GF-D8 (cell line): ENCODE results near the gene TFF1.

Source experiments
- DNase-seq: peaks from one replicate; lab custom pipeline; 2025; lab: John Stamatoyannopoulos, UW

TFF1 gene

DNA sequence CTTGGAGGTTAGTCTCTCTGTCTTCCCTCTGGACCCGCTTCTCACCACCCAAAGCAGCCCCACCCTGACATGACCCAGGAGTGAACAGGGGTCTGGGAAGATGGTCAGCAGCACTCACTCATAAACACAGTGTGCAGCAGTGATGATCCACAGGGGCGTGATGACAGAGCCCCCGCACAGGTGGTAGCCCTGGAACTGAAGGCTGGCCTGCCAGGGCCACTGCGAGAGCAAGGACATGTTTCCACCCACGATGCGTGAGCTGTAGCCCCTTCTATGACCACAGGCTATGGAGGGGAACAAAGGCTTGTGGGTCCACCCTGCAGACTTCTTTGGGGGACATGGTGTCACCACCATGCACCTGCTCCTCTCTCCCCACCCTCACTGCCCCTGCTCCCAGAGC is 16.6 kb upstream of the TFF1 start:
- DNase-seq: no peak

GRCh38 chr21:42381347-42381984 is 15.1 kb upstream of the TFF1 start:
- DNase-seq: peak; percentile 52

- no peak for DNase-seq
Observed at GRCh38 chr21:42379426-42380215, 13.3 kb upstream of the TFF1 start.

DNA sequence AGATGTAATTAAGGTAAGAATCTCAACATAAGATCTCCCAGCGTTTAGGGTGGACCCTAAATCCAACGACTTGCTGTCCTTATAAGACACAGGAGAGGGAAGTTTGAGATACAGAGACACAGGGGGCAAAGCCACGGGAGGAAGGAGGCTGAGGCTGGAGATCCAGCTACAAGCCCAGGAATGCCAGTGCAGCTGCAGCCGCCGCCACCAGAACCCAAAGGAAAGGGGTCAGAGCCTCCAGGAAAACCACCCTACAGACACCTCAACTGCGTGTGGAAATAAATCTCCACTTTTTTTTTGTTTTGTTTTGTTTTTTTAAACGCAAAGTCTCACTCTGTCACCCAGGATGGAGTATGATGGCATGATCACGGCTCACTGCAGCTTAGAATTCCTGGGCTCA is 12.1 kb upstream of the TFF1 start:
- no peak for DNase-seq

GRCh38 chr21:42377951-42378340 is 11.6 kb upstream of the TFF1 start:
- no peak for DNase-seq

- no peak for DNase-seq
Observed at GRCh38 chr21:42377211-42377950, 11.0 kb upstream of the TFF1 start.

- DNase-seq: no peak
Observed at GRCh38 chr21:42376338-42376982, 10.1 kb upstream of the TFF1 start.

DNA sequence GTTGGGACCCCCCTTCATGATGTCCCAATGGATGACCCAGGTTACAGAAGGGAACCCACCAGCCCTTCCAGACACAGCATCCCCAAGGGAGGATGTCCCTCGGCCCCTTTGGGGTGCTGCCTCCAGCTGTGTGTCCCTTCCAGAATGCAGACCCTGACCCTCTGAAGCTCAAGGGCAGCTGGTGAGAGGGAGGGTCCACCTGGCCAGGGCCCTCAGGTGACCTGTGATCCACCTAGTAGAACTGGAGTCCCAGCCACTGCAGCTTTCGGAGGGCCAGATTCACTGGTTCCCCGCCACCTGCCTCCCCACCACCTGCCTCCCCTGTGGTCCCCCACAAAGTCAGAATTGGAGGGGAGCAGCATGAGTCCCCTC is 9.6 kb upstream of the TFF1 start:
- DNase-seq: no peak

DNA sequence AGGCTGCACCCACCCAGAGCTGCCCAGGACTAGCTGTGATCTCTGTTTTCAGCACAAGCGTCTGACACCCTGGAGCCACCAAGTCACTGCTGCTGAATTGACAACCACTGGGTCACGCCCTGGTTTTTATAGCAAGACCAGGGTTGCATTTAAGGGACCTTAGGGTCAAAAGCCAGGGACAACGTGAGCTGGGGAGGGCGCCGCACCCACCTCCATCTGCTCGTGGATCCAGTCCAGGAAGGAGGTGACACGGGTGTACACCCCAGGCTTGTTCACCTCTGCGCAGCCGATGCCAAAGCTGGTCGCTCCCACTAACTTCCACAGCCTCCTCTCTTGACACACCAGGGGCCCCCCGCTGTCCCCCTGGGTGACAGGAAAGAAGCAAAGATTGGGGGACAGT is 9.2 kb upstream of the TFF1 start:
- no peak for DNase-seq

DNA sequence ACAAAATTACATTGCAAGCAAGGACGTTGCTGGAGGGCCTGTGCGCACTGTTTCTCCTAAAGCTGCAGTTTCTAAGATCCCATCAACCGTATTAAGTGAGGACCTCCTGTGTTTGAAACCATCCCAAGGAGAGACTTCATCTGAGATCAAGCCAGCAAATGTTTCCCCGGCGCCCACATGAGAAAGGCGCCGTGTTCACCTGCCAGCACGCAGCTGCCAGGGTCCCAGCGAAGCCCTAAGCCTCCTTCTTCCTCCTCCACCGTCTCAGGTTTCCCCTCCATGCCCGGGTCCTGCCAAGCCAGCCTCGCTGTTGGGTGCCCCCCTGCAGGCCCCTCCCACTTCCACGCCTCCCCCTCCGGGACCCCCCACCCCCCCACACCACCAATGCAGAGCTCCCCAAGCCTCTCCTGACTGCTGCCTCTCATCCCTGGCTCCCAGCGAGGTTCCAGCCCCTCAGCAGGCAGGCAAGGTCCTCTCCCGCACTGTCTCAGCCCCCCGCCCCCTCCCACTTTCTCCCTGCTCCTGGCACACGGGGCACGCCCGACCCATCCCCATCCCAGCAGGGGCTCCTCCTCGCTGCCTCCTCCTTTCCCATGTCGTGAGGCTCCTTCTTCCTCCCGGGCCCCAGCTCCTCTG is 8.6 kb upstream of the TFF1 start:
- no peak for DNase-seq

DNA sequence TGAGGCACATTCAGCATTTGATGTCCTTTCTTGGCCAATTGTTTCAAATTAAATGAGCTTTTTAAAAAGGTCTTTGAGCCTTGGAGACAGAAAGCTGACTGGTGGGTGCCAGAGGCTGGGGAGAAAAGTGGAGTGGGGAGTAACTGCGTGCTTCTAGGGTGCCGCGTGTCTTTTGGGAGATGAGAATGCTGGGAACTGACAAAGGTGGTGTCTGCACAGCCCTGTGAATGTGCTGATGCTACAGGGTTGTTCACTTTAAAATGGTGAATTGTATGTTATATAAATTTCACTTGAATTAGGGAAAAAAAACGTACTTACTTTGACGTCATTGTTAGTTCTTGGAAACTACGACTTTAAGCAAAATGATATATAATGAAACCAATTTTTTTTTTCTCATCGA is 8.1 kb upstream of the TFF1 start:
- no peak for DNase-seq

- no peak for DNase-seq
Observed at GRCh38 chr21:42373908-42374455, 7.6 kb upstream of the TFF1 start.

DNA sequence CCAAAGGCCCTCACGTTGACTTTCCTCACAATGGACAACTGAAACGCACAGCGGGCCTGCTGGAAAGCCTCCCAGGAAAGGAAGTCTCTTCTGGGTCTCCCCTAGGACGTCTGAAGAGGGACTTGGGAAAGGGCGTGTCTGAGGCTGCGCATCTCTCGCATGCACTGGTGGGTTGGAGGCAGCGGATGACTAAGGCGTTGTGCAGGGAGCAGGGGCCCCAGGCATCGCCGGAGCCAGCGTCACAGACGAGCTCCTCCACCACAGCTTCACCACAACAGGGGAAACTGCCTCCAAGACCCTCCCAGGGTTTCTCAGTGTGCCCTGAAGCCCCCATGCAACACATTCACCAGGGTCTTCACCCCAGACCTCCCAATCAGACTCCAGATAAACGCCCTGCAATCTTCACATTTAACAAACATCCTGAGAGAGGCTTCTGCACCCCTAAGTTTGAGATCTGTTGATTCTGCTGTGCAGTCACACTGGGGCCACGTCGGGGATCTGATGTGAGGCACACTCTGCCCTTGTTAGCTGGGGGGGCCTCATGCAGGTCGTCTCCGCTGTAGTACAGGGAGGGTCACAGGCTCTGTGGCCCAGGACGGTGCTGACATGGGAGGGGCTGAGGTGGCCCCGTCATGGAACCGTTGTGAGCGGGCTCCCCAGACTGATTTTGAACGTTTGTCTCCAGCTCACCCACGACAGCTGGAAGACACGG is 7.0 kb upstream of the TFF1 start:
- DNase-seq: no peak

DNA sequence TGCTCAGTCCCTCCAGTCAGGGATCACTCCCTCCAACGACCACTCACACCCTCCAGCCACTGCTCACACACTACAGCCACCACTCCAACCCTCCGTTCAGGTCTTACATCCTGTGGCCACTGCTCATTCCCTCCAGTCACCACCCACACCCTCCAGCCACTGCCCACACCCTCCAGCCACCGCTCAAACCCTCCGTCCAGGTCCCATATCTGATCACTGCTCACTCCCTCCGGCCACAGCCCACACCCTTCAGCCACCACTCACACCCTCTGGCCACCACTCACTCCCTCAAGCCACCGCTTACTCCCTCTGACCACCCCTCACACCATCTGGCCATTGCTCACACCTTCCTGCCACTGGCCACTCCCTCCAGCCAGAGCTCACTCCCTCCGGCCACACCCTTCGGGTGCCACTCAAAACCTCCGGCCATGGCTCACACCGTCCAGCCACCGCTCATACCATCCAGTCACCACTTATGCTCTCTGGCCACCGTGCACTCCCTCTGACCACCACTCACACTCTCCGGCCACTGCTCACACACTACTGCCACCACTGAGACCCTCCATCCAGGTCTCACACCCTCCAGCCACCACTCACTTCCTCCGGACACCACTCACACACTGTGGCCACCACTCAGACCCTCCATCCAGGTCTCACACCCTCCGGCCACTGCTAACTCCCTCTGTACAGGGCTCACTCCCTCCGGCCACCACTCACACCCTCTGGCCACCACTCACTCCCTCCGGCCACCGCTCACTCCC is 4.7 kb upstream of the TFF1 start:
- DNase-seq: no peak

GRCh38 chr21:42369821-42370220 is 3.5 kb upstream of the TFF1 start:
- DNase-seq: no peak

DNA sequence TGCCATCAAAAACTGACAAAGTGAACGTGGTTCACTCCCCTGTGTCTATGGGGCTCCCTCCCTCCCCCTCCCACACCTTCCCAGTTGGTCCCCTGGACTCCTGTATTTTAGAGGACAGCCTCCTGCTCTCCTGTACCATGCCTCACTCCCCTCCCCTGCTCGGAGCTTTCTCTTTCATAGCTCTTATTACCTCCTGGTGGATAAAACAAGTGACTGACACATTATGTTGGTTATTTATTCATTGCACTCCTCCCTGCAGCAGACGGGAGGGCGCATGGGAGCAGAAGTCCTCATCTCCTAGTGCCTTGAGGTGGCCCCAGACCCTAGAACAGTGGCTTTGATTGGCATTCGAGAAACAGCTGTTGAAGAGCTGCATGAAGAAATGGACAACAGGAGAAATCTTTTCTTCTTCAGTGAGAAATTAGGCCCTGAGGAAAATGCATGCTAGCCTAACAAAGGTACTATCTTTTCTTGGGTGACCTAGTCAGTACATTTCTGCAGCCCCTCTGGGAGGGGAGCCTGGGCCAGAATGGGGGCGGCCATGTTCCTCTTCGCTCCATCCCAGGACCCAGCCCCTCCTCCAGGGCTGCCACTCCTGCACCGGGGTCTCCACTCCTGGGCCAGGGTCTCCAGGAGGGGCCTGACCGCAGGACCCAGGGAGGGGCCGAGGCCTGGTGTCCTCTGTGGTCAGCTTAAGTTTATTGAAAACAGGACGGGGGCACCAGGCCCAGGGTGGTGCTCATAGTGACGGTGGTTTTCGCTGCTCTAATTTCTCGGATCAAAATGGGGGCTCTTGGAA is 1.2 kb upstream of the TFF1 start:
- no peak for DNase-seq

GRCh38 chr21:42365770-42366169 is 565 bp downstream of the TFF1 start:
- DNase-seq: no peak

DNA sequence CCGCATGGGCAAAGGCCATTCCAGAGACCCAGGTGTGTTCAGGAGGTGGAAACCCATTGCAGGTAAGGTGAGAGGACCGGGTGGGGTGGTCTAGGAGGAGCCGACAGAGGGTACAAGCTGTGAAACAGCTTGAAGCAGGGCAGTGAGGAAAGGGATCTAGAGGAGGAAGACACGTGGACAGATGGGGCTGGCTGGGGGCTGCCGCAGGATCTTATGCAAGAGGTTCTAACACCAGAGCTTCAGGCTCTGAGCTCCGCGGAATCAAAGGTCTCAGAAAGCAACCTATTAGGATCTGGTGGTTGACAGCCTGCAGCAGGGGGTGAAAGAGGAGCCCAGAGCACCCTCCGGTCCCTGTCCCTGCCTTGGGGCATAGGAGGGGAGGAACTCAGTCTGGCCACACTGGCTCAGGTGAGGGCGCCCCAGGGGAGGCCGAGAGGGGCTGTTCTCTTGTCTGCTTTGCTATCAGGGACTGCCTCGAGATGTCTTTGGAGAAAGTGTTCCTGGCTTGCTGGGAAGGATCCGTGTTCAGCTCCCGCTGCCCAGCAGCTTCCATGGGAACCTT is 1.9 kb downstream of the TFF1 start:
- peak; percentile 73 for DNase-seq

GRCh38 chr21:42363312-42363711 is 3.0 kb downstream of the TFF1 start:
- DNase-seq: no peak
